BLaER1 treated with 17β-estradiol and CSF1 and Interleukin-3, amounts not matched to agents 10 nM and 100 nM (cell line): Measurements from ENCODE around the gene RAB30.

Experiments
- H3K27ac ChIP-seq, 11 experiments: shearing (Covaris generic); formaldehyde crosslinking; 2 replicates each; pipeline ENCODE4 v1.8.1; 2022
- H3K27me3 ChIP-seq, 11 experiments: shearing (Covaris generic); formaldehyde crosslinking; 2 replicates each; pipeline ENCODE4 v1.8.1; 2022
- H3K36me3 ChIP-seq, 11 experiments: shearing (Covaris generic); formaldehyde crosslinking; 2 replicates each; pipeline ENCODE4 v1.8.1; 2022
- H3K4me1 ChIP-seq, 10 experiments: shearing (Covaris generic); formaldehyde crosslinking; 2 replicates each; pipeline ENCODE4 v1.8.1; 2022
- H3K4me2 ChIP-seq, 11 experiments: shearing (Covaris generic); formaldehyde crosslinking; 2 replicates each; pipeline ENCODE4 v1.8.1; 2022
- H3K4me3 ChIP-seq, 10 experiments: shearing (Covaris generic); formaldehyde crosslinking; 2 replicates each; pipeline ENCODE4 v1.8.1; 2022
- H3K9ac ChIP-seq, 11 experiments: shearing (Covaris generic); formaldehyde crosslinking; 2 replicates each; pipeline ENCODE4 v1.8.1; 2022
- H3K9me3 ChIP-seq, 11 experiments: shearing (Covaris generic); formaldehyde crosslinking; replicated peaks in 1 of 11; 2 replicates each; pipeline ENCODE4 v1.8.1; 2022
- H4K20me1 ChIP-seq, 11 experiments: shearing (Covaris generic); formaldehyde crosslinking; 2 replicates each; pipeline ENCODE4 v1.8.1; 2022
- Cebpa-rat ChIP-seq, 11 experiments: shearing (Covaris generic); IDR thresholded peaks; 2 replicates each; pipeline ENCODE4 v1.8.1; 2022

RAB30 gene

DNA sequence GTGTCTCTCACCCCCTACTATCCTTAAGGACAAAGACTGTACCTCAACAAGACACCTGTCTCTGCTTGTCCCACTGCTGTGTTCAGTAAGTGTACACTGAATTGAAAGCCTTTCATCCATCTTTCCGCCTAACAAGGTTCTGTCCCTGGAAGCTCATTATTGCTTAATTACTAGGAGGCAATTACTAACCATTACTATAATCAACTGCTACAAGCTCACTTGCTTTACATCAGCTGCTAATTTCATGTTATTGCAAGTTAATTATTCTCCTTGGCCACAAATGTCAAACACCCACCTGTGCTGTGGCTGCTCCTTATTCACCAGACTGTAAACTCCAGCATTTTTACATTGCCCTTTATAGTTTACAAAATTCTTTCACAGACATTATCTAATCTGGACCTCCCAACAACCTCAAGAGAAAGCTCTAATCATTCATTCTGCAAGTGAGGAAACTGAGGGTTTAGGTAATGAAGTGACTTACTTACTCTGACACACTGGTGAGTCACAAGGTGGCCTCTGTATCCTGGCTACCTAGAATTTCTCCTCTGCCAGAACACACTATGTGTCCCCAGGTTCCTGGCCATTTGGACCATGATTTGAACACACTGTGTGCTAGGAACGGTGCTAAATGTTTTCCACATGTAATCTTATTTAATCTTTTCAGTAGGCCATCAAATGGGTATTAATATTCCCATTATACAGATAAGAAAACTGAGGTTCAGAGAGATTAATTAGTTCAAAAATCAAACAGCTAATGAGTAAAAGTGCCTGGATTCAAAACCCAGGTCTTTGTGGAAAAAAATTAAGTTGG lies 66.7 kb downstream of the RAB30 start:
- Histone ChIP-seq H3K9ac (no peak overlapping the region), H3K27ac (no peak overlapping the region)

DNA sequence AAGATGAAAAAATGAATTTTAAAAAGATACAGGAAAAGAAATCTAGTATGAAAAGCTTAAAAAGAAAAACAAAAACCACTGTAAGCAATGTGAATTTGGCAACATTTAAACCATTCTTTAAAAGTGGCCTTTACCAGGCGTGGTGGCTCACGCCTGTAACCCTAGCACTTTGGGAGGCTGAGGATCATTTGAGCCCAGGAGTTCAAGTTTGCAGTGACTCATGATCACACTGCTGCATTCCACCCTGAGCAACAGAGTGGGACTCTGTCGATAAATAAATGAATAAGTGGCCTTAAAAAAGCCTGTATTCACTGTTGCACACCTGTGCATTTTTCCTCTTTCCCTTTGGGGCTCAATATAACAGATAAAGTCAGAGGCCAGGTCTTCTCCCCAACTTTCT lies 69.2 kb downstream of the RAB30 start:
- no peak overlapping the region for H3K4me2 ChIP-seq
- no peak for TF ChIP-seq Cebpa-rat (IDR thresholded peaks at IDR 0.05)
- no peak overlapping the region for H3K27ac ChIP-seq
- H3K36me3 ChIP-seq, result no peaks in the 10 kb centered on the region
- H3K27me3 ChIP-seq, result no peaks in the 10 kb centered on the region
- H3K9me3 ChIP-seq, result no peaks in the 10 kb centered on the region
- H3K4me1 ChIP-seq, result peaks cover 1 to 18% (median 13%) of the 10 kb centered on the region in 10 experiments; a peak in 19 of 20 replicates
- H4K20me1 ChIP-seq, result no peaks in the 10 kb centered on the region; a peak in 1 of 22 replicates
- no peak overlapping the region for H3K9ac ChIP-seq
- no peak overlapping the region for H3K4me3 ChIP-seq

More for the DNA sequence above, 66.7 kb downstream of the RAB30 start:
- Histone ChIP-seq H3K27me3 (no peaks in the 10 kb centered on the region), H3K9me3 (no peaks in the 10 kb centered on the region), H3K4me1 (peaks cover 9 to 27% (median 21%) of the 10 kb centered on the region in 10 experiments), H3K4me2 (no peak overlapping the region), H4K20me1 (no peaks in the 10 kb centered on the region; a peak in 1 of 22 replicates), H3K36me3 (no peaks in the 10 kb centered on the region), H3K4me3 (no peak overlapping the region)
- no peak for TF ChIP-seq Cebpa-rat (IDR thresholded peaks at IDR 0.05)

DNA sequence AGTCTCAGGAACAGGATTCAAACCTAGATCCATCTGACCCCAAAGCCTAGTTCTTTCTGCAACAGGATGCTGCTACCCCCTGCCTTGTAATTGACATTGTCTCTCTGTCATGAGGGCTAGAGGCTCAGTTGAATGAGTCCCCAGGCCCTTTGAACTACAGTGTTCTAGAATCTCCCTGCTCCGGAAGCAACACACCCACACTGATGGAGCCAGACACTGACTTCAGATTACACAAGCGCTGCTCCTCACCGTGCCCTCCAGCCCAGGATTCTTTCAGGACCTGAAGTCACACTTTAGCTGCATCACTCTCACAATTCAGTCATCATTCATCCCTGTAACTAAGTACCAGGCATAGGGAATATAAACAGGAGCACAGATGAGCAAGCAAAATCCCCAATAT lies 69.6 kb downstream of the RAB30 start:
- H3K27me3 ChIP-seq, result no peaks in the 10 kb centered on the region
- no peak overlapping the region for H3K27ac ChIP-seq
- no peak overlapping the region for H3K4me2 ChIP-seq
- no peak overlapping the region for H3K9ac ChIP-seq
- no peak overlapping the region for H3K4me3 ChIP-seq
- H4K20me1 ChIP-seq, result peaks cover 0 to 4% (median 0%) of the 10 kb centered on the region in 11 experiments; a peak in 1 of 22 replicates
- no peaks in the 10 kb centered on the region for H3K9me3 ChIP-seq
- H3K36me3 ChIP-seq, result no peaks in the 10 kb centered on the region
- TF ChIP-seq Cebpa-rat (IDR thresholded peaks at IDR 0.05), result no peak
- peaks cover 0 to 14% (median 10%) of the 10 kb centered on the region in 10 experiments; a peak in 12 of 20 replicates for H3K4me1 ChIP-seq

DNA sequence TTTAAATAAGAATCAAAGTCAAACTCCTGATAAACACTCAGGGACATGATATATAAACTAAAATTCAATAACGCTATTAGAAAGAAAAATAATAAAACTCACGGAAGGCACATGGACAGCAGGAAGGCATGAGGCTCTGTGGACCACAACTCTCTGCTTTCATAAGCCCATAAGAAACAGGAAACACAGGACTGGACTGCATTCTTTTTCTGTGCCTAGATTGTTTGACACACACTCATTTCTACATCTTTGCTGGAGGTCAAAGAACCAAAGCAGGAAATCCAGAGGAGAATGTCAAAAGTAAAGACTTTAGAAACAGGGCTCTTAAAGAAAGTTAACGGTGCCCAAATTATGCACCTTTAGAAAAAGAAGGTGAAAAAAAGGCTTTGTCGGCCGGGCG lies 71.3 kb downstream of the RAB30 start:
- H3K4me2 ChIP-seq, result no peak overlapping the region
- no peak for TF ChIP-seq Cebpa-rat (IDR thresholded peaks at IDR 0.05)
- peaks cover 0 to 15% (median 8%) of the 10 kb centered on the region in 10 experiments; a peak in 10 of 20 replicates for H3K4me1 ChIP-seq

DNA sequence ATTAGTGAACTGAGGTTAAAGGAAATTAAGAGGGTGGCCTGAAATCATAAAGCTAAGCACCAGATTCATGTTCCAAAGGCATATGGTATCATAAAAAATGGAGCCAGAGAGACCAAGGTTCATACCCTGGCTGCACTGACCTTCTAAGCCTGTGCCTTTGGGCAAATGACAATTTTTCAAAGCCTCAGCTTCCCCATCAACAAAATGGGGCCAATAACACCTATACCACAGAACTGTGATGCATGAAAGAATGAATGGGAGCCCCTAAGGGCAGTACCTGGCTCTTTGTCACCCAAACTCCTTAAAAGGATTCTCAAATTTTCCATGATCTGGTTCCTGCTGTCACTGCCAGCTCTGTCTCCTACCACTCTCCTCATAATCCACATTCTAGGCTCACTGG lies 72.5 kb downstream of the RAB30 start:
- Histone ChIP-seq H3K27me3 (no peaks in the 10 kb centered on the region), H3K4me1 (peaks cover 0 to 15% (median 8%) of the 10 kb centered on the region in 10 experiments; a peak in 10 of 20 replicates), H3K36me3 (no peaks in the 10 kb centered on the region), H4K20me1 (peaks cover 0 to 6% (median 0%) of the 10 kb centered on the region in 11 experiments; a peak in 1 of 22 replicates), H3K9ac (no peak overlapping the region), H3K4me3 (no peak overlapping the region), H3K27ac (no peak overlapping the region), H3K4me2 (no peak overlapping the region), H3K9me3 (no peaks in the 10 kb centered on the region)
- TF ChIP-seq Cebpa-rat (IDR thresholded peaks at IDR 0.05), result no peak

More for the DNA sequence above, 71.3 kb downstream of the RAB30 start:
- Histone ChIP-seq H3K27me3 (no peaks in the 10 kb centered on the region), H3K4me3 (no peak overlapping the region), H3K27ac (no peak overlapping the region), H4K20me1 (peaks cover 0 to 6% (median 0%) of the 10 kb centered on the region in 11 experiments; a peak in 1 of 22 replicates), H3K9ac (no peak overlapping the region), H3K9me3 (no peaks in the 10 kb centered on the region), H3K36me3 (no peaks in the 10 kb centered on the region)

DNA sequence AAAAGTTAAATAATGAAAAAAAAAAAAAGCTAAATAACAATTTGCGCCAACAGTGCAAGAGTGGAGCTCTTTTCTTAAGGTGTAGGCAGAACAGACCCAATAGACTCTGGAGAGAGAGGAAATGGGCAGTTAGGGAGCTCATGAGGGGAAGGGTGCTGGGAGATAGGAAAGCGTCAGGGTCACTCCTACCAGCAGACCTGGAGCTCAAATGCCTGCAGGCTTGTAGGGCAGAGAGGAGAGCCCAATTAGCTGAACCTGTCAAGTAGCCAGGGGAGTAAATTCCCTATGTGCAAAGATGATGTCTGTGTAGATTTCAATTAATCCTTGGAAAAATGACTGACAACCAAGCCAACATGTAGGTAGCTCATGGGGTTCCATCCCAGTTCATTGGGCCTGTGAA lies 73.0 kb downstream of the RAB30 start:
- no peak overlapping the region for H3K9ac ChIP-seq
- peaks cover 0 to 6% (median 0%) of the 10 kb centered on the region in 11 experiments; a peak in 1 of 22 replicates for H4K20me1 ChIP-seq
- peaks cover 0 to 15% (median 8%) of the 10 kb centered on the region in 10 experiments; a peak in 10 of 20 replicates for H3K4me1 ChIP-seq
- H3K36me3 ChIP-seq, result no peaks in the 10 kb centered on the region
- H3K4me3 ChIP-seq, result no peak overlapping the region
- H3K9me3 ChIP-seq, result no peaks in the 10 kb centered on the region
- H3K27ac ChIP-seq, result no peak overlapping the region
- no peaks in the 10 kb centered on the region for H3K27me3 ChIP-seq
- H3K4me2 ChIP-seq, result no peak overlapping the region
- no peak for TF ChIP-seq Cebpa-rat (IDR thresholded peaks at IDR 0.05)

DNA sequence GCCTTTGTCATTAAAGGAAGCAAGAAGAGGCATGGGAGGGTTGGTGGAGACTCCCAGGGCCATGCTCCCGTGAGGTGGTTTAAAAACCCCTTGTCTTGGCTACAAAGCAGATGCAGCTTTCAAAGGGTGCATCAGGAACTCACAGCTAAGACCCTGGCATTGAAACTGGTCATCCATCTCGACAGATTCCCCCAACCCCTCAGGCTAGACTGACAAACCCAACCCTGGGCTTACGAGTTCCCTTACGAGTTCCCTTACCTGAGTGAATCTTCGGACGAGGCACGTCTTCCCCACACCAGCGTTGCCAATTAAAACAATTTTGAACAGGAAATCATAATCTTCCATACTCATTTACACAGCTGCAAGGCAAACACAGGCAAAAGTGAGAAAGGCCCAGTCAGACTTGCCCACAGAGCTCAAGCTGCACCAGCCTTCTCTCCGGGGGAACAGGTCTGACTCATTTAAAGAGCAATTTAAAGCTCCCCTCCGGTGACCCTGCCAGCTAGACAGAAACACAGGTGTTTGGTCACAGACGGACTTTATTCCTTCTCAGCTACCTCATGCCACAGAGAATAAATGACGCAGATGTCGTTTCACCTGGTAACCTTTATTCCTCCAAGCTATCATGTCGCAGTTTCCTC lies 74.6 kb downstream of the RAB30 start:
- no peak overlapping the region; a peak in 1 of 22 replicates for H3K4me2 ChIP-seq
- H3K4me1 ChIP-seq, result peaks cover 0 to 15% (median 8%) of the 10 kb centered on the region in 10 experiments; a peak in 10 of 20 replicates
- no peak overlapping the region for H3K9ac ChIP-seq
- no peaks in the 10 kb centered on the region for H3K27me3 ChIP-seq
- H3K9me3 ChIP-seq, result no peaks in the 10 kb centered on the region
- no peaks in the 10 kb centered on the region for H3K36me3 ChIP-seq
- no peak overlapping the region for H3K27ac ChIP-seq
- H4K20me1 ChIP-seq, result 0 out of 22 replicates have a peak, but pooled peaks cover 0 to 6% (median 0%) of the 10 kb centered on the region in 11 experiments
- TF ChIP-seq Cebpa-rat (IDR thresholded peaks at IDR 0.05), result no peak
- no peak overlapping the region for H3K4me3 ChIP-seq

DNA sequence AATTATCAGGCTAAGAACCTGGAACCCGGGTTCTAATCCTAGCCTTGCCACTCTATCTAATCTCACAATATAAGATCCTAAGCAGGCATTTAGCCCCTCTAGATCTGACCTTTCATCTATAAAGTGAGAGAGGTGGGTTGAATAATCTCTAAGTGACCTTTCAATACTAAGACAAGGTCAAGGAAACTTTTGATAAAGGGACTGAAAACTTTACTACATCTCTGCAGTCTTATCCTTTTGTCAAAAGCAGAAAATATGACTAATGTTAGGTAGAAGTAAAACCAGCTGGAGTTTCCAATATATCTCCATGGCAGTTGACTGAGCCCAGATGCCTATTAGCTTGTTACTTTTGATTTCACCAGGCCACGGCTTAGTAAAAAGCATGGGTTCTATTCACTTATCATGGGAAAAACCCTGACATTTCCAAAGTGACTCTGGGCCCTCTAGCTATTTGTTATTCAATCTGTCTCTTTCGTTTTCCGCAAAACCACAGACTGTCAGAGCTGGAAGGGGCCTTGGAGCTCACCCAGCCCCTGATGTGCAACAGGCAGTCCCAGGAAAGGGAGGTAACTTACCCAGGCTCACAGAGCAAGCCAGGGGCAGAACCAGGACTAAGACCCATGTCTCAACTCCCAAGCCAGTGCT lies 75.8 kb downstream of the RAB30 start:
- no peak for TF ChIP-seq Cebpa-rat (IDR thresholded peaks at IDR 0.05)
- Histone ChIP-seq H3K4me2 (peak overlapping the region in 10 of 11 experiments; percentile 5 to 47 (median 28); a peak in 16 of 22 replicates), H3K9me3 (no peaks in the 10 kb centered on the region), H4K20me1 (0 out of 22 replicates have a peak, but pooled peaks cover 0 to 6% (median 0%) of the 10 kb centered on the region in 11 experiments), H3K4me1 (peaks cover 0 to 15% (median 8%) of the 10 kb centered on the region in 10 experiments; a peak in 10 of 20 replicates), H3K27ac (no peak overlapping the region), H3K9ac (no peak overlapping the region), H3K36me3 (no peaks in the 10 kb centered on the region), H3K4me3 (no peak overlapping the region), H3K27me3 (no peaks in the 10 kb centered on the region)

DNA sequence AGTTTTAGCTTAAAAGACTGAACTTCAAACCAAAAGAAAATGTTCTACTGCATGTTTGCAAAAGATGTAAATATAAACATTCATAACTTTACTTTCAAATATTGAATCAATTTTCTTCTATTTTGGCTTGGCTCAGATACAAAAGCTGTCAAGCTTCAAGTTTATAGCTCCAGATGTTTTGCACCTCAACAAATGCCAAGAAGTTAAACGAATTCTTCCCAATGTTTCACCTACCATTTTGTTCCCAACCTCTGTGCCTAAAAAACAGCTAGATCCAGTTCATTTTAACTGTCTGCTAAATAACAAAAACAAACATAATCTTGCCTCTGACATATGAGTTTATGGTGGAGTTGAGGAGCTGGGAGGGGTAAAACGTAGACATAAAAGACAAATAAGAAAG lies 76.5 kb downstream of the RAB30 start:
- no peaks in the 10 kb centered on the region for H3K36me3 ChIP-seq
- 0 out of 22 replicates have a peak, but pooled peaks cover 0 to 6% (median 0%) of the 10 kb centered on the region in 11 experiments for H4K20me1 ChIP-seq
- no peak overlapping the region for H3K4me3 ChIP-seq
- peak overlapping the region in 2 of 11 experiments; percentile 24 to 34; a peak in 5 of 22 replicates for H3K4me2 ChIP-seq
- peaks cover 0 to 15% (median 8%) of the 10 kb centered on the region in 10 experiments; a peak in 10 of 20 replicates for H3K4me1 ChIP-seq
- no peak for TF ChIP-seq Cebpa-rat (IDR thresholded peaks at IDR 0.05)
- H3K9ac ChIP-seq, result no peak overlapping the region
- no peaks in the 10 kb centered on the region for H3K27me3 ChIP-seq
- no peak overlapping the region for H3K27ac ChIP-seq
- H3K9me3 ChIP-seq, result no peaks in the 10 kb centered on the region
